D341Med (cell line): ENCODE results near the gene ANKRD42.
A peak's percentile ranks its signal among the peaks of the same experiment; 100 is the strongest.

Experiments used
- DNase-seq: peaks from one replicate; pipeline ENCODE4 v3.0.0; 2012; ENCODE audit warnings: low spot score

Gene ANKRD42

GRCh38 chr11:83193315-83194280 lies at the start of gene ANKRD42:
Gene ANKRD42 (plus strand): TSS chr11:83193712. CDS start chr11:83194671, 959 bp downstream.
- DNase-seq = peak; percentile 92

GRCh38 chr11:83147895-83148294 lies 45.6 kb upstream of the ANKRD42 start:
- no peak for DNase-seq

GRCh38 chr11:83150450-83150849 lies 43.1 kb upstream of the ANKRD42 start:
- DNase-seq = no peak

- no peak for DNase-seq
Measured at GRCh38 chr11:83151274-83151977, 42.1 kb upstream of the ANKRD42 start.

- no peak for DNase-seq
Measured at GRCh38 chr11:83152264-83152663, 41.2 kb upstream of the ANKRD42 start.

GRCh38 chr11:83153764-83154163 lies 39.7 kb upstream of the ANKRD42 start:
- no peak for DNase-seq

- DNase-seq = peak; percentile 93
Measured at GRCh38 chr11:83156144-83156995, 37.1 kb upstream of the ANKRD42 start.

- peak; percentile 69 for DNase-seq
Measured at GRCh38 chr11:83156996-83157593, 36.4 kb upstream of the ANKRD42 start, which contains the start of gene PCF11. Gene PCF11 (plus strand): TSS chr11:83157131. CDS start chr11:83157440, 309 bp downstream.

- peak; percentile 67 for DNase-seq
Measured at GRCh38 chr11:83157594-83158356, 35.7 kb upstream of the ANKRD42 start.

GRCh38 chr11:83158357-83158786 lies 35.1 kb upstream of the ANKRD42 start:
- no peak for DNase-seq

- DNase-seq = no peak
Measured at GRCh38 chr11:83158965-83159901, 34.3 kb upstream of the ANKRD42 start.

GRCh38 chr11:83159902-83160865 lies 33.3 kb upstream of the ANKRD42 start:
- DNase-seq = no peak

GRCh38 chr11:83161610-83162199 lies 31.8 kb upstream of the ANKRD42 start:
- DNase-seq = no peak

- no peak for DNase-seq
Measured at GRCh38 chr11:83162377-83162776, 31.1 kb upstream of the ANKRD42 start.

GRCh38 chr11:83166193-83166866 lies 27.2 kb upstream of the ANKRD42 start:
- DNase-seq = no peak

GRCh38 chr11:83168756-83169155 lies 24.8 kb upstream of the ANKRD42 start:
- DNase-seq = no peak

GRCh38 chr11:83170865-83171264 lies 22.6 kb upstream of the ANKRD42 start:
- DNase-seq = no peak
